D341Med (cell line): Measurements from ENCODE around the gene ZMYND19.
"Not testable (repeated sequence)": the region's sequence is repeated elsewhere in the genome, so short reads cannot be mapped to it uniquely, and the experiment has no call there.

Source experiments
- DNase-seq: peaks from one replicate; pipeline ENCODE4 v3.0.0; 2012; ENCODE audit warnings: low spot score

ZMYND19 gene

DNA sequence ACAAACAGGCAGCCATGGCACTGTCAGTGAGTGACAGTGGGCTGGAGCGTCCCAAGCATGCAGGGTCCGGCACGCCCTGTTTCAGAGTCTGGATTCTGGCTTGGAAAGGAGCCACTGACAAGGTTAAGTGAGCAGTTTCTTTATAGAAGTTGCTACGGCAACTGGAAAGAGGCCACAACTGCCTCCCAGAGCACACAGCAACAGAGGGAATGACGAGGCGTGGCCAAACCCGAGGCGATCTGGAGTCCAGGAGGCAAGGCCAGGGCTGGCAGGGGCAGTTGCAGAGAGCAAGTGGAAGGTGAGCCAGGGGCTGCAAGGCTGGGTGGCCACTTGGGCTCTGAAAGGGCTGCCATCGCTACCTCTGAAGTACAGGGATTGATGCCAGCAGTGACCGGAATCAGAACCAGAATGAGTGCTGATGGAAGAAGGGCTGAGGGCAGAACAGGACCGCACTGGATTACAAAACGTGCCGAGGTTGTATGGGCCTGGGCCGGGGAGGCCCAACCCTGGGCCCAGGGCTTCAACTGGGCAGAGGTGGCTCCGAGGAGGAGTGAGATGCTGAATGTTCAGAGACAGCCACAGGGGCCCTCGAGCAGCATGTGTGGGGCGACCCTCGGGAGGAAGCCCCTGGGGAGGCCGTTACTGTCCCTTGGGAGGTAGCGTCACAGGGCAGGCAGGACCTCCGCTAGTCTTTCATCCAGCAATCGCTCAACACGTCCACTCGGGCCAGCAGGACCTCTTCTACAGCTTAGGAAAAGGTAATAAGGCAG lies 34.1 kb downstream of the ZMYND19 start:
- no peak for DNase-seq

DNA sequence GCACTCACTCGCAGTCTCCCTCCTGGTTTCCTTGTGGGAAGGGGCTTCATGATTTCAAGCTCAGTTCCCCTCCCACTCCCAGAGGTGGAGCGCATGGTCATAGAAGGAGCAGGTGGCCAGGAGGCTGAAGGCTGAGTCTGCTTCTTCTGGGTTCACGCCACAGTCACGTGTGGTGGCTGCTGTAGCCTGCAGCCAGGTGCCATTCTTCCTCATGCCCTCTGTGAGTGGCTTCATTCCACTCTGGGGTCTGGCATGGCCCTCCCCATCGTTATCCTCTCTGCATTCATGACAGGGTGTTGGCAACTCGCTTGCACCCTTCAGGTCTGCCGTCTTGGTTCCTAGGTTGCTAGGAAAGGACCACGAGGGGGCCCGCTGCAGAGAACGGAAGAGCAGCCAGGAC lies 35.1 kb downstream of the ZMYND19 start:
- DNase-seq, result no peak

GRCh38 chr9:137554349-137554748 lies 36.0 kb downstream of the ZMYND19 start:
- DNase-seq, result no peak

DNA sequence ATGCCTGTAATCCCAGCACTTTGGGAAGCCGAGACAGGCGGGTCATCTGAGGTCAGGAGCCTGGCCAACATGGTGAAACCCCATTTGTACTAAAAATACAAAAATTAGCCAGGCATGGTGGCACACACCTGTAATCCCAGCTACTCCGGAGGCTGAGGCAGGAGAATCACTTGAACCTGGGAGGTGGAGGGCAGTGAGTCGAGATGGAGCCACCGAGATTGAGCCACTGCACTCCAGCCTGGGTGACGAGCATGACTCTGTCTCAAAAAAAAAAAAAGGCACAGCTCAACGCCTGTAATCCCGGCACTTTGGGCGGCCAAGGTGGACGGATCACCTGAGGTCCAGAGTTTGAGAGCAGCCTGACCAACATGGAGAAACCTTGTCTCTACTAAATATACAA lies 36.7 kb downstream of the ZMYND19 start:
- DNase-seq, result not testable (repeated sequence)

DNA sequence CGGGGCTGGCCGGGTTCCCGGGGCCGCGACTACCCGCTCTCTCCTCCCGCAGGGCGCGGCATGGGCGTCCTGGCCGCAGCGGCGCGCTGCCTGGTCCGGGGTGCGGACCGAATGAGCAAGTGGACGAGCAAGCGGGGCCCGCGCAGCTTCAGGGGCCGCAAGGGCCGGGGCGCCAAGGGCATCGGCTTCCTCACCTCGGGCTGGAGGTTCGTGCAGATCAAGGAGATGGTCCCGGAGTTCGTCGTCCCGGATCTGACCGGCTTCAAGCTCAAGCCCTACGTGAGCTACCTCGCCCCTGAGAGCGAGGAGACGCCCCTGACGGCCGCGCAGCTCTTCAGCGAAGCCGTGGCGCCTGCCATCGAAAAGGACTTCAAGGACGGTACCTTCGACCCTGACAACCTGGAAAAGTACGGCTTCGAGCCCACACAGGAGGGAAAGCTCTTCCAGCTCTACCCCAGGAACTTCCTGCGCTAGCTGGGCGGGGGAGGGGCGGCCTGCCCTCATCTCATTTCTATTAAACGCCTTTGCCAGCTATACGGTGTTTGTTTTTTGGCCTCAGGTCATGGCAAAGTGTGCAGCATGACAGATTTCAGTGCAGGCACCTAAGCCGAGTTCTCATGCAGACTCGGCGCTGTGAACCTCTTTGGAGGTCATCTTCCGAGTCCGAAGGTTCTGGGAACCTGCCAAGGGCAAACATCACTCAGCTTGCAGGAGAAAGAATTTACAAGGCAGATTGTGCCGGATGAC lies 38.1 kb downstream of the ZMYND19 start:
- no peak for DNase-seq

DNA sequence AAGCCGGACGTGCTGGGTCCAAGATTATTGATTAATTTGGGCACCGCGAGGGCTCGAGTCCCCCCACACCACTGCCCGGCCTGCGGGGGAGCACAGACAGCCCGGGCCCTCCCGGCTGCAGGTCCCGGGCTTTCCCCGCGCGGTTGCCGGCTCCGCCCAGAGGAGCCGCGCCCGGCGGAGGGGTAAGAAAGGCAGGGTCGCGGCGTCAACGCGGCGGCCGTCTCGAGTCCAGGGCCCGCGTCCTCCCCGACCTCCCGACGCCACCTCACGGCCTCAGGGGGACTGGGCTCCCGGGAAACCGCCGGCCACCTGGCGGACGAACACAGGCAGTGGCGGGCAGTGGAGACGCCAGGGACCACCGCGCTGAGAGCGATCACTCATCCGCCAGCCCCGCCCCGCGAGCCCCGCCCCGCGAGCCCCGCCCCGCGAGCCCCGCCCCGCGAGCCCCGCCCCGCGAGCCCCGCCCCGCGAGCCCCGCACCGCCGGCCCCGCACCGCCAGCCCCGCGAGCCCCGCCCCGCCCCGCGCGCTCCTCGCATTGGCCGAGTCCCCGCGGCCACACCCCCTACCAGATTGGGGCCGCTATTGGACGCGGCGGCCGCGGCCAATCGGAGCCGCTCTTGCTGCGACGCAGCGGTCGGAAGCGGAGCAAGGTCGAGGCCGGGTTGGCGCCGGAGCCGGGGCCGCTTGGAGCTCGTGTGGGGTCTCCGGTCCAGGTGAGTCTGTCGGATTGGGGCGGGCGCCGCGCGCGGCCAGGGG lies 38.9 kb downstream of the ZMYND19 start, which contains the start of gene MRPL41:
MRPL41 (plus strand) TSS at position 616 of the 758 bp plus-strand sequence. CDS start 203 bp downstream, outside the sequence.
- DNase-seq, result peak; percentile 99

DNA sequence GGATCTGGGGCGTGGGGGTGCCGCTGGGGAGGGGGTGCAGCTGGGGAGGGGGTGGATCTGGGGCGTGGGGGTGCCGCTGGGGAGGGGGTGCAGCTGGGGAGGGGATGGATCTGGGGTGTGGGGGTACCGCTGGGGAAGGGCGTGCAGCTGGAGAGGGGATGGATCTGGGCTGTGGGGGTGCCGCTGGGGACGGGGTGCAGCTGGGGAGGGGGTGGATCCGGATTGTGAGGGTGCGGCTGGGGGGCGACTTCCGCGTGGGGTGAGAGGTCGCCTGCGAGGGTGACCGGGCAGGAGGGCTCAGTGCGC lies 39.4 kb downstream of the ZMYND19 start:
- not testable (repeated sequence) for DNase-seq

DNA sequence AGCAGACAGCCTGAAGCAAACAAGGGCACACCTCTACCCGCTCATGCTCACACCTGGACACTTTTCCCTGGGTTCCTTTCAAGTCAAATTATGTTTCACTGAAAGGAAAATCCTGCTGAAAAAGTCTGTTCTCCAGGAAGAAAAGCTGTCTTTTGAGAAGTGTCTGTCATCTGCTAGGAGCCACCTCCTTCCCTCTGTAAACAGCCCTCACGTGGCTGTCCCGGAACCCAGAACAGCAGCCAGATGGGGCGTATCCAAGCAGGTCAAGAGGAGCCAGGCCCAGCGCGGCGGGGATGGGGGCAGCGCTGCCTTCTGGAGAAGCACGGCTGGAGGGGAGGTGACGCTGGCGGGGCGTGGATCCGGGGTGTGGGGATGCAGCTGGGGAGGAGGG lies 40.1 kb downstream of the ZMYND19 start, which contains the start of gene PNPLA7:
PNPLA7 (minus strand) TSS at position 172 of the 391 bp plus-strand sequence. CDS start 205 bp downstream, outside the sequence.
- peak; percentile 84 for DNase-seq

- DNase-seq, result no peak
Observed at GRCh38 chr9:137547687-137548543, 42.4 kb downstream of the ZMYND19 start.

- no peak for DNase-seq
Observed at GRCh38 chr9:137545123-137545522, 45.2 kb downstream of the ZMYND19 start.

GRCh38 chr9:137544176-137544760 lies 46.0 kb downstream of the ZMYND19 start:
- no peak for DNase-seq

- DNase-seq, result no peak
Observed at GRCh38 chr9:137543237-137543963, 46.9 kb downstream of the ZMYND19 start.

- no peak for DNase-seq
Observed at GRCh38 chr9:137542486-137542885, 47.8 kb downstream of the ZMYND19 start.

DNA sequence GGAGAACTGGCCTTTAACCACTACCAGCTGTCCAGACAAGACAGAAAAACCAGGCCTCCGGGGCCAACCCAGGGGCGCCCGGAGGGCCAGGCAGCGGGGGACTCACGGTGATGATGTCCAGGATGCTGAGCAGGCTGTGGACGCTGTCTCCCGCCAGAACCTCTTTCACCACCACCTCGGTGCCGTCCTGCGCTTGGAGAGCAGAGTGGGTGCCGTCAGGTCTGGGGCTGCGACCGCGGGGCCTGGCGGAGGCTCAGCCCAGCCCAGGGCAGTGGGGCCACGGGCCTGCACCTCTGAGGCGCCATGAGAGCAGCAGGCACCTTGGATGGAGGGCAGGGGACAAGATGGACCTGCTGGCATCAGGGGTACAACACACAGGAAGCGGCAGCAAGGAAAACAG lies 49.8 kb downstream of the ZMYND19 start:
- no peak for DNase-seq

- DNase-seq, result no peak
Observed at GRCh38 chr9:137538058-137538457, 52.3 kb downstream of the ZMYND19 start.

- not testable (repeated sequence) for DNase-seq
Observed at GRCh38 chr9:137536594-137537131, 53.6 kb downstream of the ZMYND19 start.

DNA sequence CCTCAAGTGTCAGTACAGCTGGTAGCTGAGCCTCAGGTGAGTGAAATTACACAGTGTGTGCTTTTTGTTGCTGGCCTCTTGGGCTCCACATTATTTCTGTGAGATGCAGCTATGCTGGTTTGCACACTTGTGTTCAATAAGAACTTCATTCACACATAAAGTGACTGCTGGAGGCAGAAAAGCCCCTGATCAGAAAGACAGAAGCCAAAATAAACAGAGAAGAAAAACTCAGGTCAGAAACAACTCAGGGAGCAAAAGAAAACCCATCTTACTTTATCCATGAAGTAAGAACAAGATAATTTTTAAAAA lies 55.2 kb downstream of the ZMYND19 start:
- no peak for DNase-seq

DNA sequence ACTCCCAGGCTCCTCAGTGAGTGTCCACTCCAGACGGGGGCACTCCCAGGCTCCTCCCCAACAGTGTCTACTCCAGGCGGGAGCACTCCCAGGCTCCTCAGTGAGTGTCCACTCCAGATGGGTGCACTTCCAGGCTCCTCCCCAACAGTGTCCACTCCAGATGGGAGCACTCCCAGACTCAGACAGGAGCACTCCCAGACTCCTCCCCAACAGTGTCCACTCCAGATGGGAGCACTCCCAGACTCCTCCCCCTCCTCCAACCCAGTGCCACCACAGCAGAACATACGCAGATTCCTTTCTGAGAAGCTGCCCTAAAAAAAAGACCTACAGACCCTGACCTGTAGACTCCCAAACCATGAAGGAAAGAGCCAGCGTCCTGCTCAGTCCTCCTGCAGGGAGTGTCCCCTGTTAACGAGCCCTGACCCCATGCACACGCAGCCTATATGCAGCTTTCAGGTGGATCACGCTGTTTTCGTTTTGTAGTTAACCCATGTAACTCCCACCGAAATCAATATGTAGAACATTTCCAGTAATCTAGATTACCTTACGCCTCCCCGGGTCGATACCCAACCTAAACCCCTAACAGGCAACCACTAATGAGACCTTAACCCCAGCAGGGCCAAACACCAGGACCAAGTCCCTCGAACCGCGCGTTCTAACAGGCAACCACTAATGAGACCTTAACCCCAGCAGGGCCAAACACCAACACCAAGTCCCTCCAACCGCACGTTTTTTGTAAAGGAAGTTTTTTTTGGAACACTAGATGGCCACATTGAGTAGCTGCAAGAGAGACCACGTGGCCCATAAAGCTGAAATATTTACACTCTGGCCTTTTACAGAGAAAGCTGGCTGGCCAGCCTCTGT lies 55.8 kb downstream of the ZMYND19 start:
- DNase-seq, result peak; percentile 68

- not testable (repeated sequence) for DNase-seq
Observed at GRCh38 chr9:137532891-137533468, 57.3 kb downstream of the ZMYND19 start.
